Thyroid gland (tissue), 4 donors: ENCODE data around the gene ZNF587.

Experiments
- CTCF ChIP-seq, 6 experiments: fragments of 200-600 bp in 3 of 6; fragments of 450-650 bp in 3 of 6; sonication (generic) in 3 of 6; IDR thresholded peaks; one replicate each; pipeline ENCODE4 v1.5.1; 2016 to 2019; ENCODE audit warnings: antibody characterized with exemption in 6 of 6, mild to moderate bottlenecking in 2 of 6, inconsistent platforms in 1 of 6, moderate library complexity in 1 of 6
- POLR2A ChIP-seq, 2 donors: fragments of 450-650 bp; IDR thresholded peaks; one replicate each; pipeline ENCODE4 v1.6.1; 2017; ENCODE audit warnings: antibody characterized with exemption in 2 of 2, mild to moderate bottlenecking in 2 of 2, moderate library complexity in 1 of 2

- TF ChIP-seq CTCF (IDR thresholded peaks at IDR 0.05) (no peak), POLR2A (IDR thresholded peaks at IDR 0.05) (no peak)
Observed at GRCh38 chr19:57905258-57905657, 55.6 kb downstream of the ZNF587 start.
